GM20000 (cell line): ENCODE data around the gene SMAD5.

Source experiments
- DNase-seq: peaks from one replicate; pipeline ENCODE4 v3.0.0; 2012; ENCODE audit warnings: low spot score
- CTCF ChIP-seq: IDR thresholded peaks from 2 replicates; pipeline ENCODE4 v1.5.1; 2012; ENCODE audit warnings: mild to moderate bottlenecking, control low read depth; ENCODE audit errors: extremely low read depth, missing control alignments

The SMAD5 gene

GRCh38 chr5:136153581-136154236 lies 21.1 kb downstream of the SMAD5 start:
- DNase-seq, result no peak

GRCh38 chr5:136155078-136155477 lies 22.4 kb downstream of the SMAD5 start:
- TF ChIP-seq CTCF, result no peak
- no peak for DNase-seq

More at GRCh38 chr5:136153581-136154236, 21.1 kb downstream of the SMAD5 start:
- no peak for TF ChIP-seq CTCF

GRCh38 chr5:136155761-136156160 lies 23.1 kb downstream of the SMAD5 start:
- DNase-seq, result no peak
- TF ChIP-seq CTCF, result no peak

GRCh38 chr5:136157514-136157913 lies 24.9 kb downstream of the SMAD5 start:
- TF ChIP-seq CTCF, result no peak
- DNase-seq, result no peak

- no peak for TF ChIP-seq CTCF
- DNase-seq, result no peak
Observed at GRCh38 chr5:136159457-136159856, 26.8 kb downstream of the SMAD5 start.

- no peak for TF ChIP-seq CTCF
- no peak for DNase-seq
Observed at GRCh38 chr5:136162008-136162407, 29.4 kb downstream of the SMAD5 start.

- no peak for DNase-seq
- TF ChIP-seq CTCF, result no peak
Observed at GRCh38 chr5:136164226-136164625, 31.6 kb downstream of the SMAD5 start.
